ENCODE results near the gene RAB44. TPM values are rescaled to one million over a fixed set of nuclear protein-coding genes. Genes with fewer than 3 reads are reported as not detected.

Gene RAB44
- total RNA-seq, 1 experiment from 2014 or later = 0.05 TPM

GRCh38 chr6:36742146-36742545, 44.5 kb downstream of the RAB44 start:
- no peak overlapping the region for H3K27ac ChIP-seq (ENCODE audit: low read depth, low read length)
- no peak overlapping the region for H3K4me2 ChIP-seq (ENCODE audit: low read length)
- ATAC-seq (no peak), DNase-seq (ENCODE audit: low read depth, low spot score) (no peak)
- H3K79me2 ChIP-seq (ENCODE audit: insufficient read depth, low read length) = no peaks in the 10 kb centered on the region
- H3K9me3 ChIP-seq (ENCODE audit: control insufficient read depth in 1 of 2, insufficient read depth in 1 of 2, low read depth in 1 of 2, low read length in 2 of 2) = no peaks in the 10 kb centered on the region
- H3K4me1 ChIP-seq (ENCODE audit: control insufficient read depth in 1 of 2, insufficient read depth in 2 of 2, low read length in 2 of 2) = peaks cover 0 to 4% of the 10 kb centered on the region in 2 experiments; a peak in 1 of 4 replicates
- no peak for TF ChIP-seq ZNF274 (IDR thresholded peaks at IDR 0.05; ENCODE audit: low read depth, low read length)
- no peak for TF ChIP-seq ZBTB33 (IDR thresholded peaks at IDR 0.05; ENCODE audit: extremely low read depth, insufficient replicate concordance, low read length)
- no peak for TF ChIP-seq CBX3 (IDR thresholded peaks at IDR 0.05; ENCODE audit: low read depth)
- no peak for TF ChIP-seq CTCF (IDR thresholded peaks at IDR 0.05 in 2 of 3, conservative IDR thresholded peaks at IDR 0.05 in 1 of 3; ENCODE audit: borderline replicate concordance in 1 of 3, insufficient read depth in 1 of 3, low read depth in 2 of 3, low read length in 2 of 3)
- TF ChIP-seq ZFX (IDR thresholded peaks at IDR 0.05) = no peak
- TF ChIP-seq TCF7L2 (IDR thresholded peaks at IDR 0.05; ENCODE audit: borderline replicate concordance, extremely low read depth, insufficient read depth, insufficient read length) = no peak
- TF ChIP-seq RAD21 (IDR thresholded peaks at IDR 0.05; ENCODE audit: low read depth) = no peak
- TF ChIP-seq SIN3A (IDR thresholded peaks at IDR 0.05; ENCODE audit: low read depth) = no peak
- TF ChIP-seq REST (IDR thresholded peaks at IDR 0.05; ENCODE audit: low read depth) = no peak
- no peak for TF ChIP-seq SRF (IDR thresholded peaks at IDR 0.05; ENCODE audit: low read depth)
- no peak for TF ChIP-seq POLR2AphosphoS5 (IDR thresholded peaks at IDR 0.05; ENCODE audit: low read depth, low read length)
- no peak for TF ChIP-seq ELF1 (IDR thresholded peaks at IDR 0.05; ENCODE audit: borderline replicate concordance, low read depth)
- H3K36me3 ChIP-seq (ENCODE audit: control insufficient read depth in 1 of 2, insufficient read depth in 2 of 2, low read length in 2 of 2) = no peaks in the 10 kb centered on the region
- no peak overlapping the region for H3K9ac ChIP-seq (ENCODE audit: low read length)
- POLR2A ChIA-PET = no interaction called here
- H3K27me3 ChIP-seq (ENCODE audit: insufficient read depth, low read length) = no peaks in the 10 kb centered on the region
- H4K20me1 ChIP-seq (ENCODE audit: insufficient read depth) = no peaks in the 10 kb centered on the region
- H2AFZ ChIP-seq (ENCODE audit: low read depth, low read length, poor library complexity, severe bottlenecking) = no peak overlapping the region
- no peaks in the 10 kb centered on the region for H3K9me2 ChIP-seq (ENCODE audit: insufficient read depth)
- intact Hi-C loops (cut with micrococcal nuclease) = no loop called here
- no TSS peak for BruUV-seq (replicated peaks)
- CTCF ChIA-PET = no interaction called here
- no peak overlapping the region for H3K4me3 ChIP-seq (replicated peaks in 1 of 2; ENCODE audit: low read depth in 1 of 2, low read length in 2 of 2)
- RAD21 ChIA-PET (ENCODE audit: low non-redundant PET in 1 of 2, low total read pairs in 2 of 2, uncharacterized antibody in 2 of 2, unreplicated experiment in 2 of 2) = no interaction called here

Data from HCT116 (cell line).